HL-60/S4 treated with phorbol 12-myristate 13-acetate at 8.2 ng/mL for 4 days and 3 days (cell line): ENCODE measurements around the gene SLC22A5.

Experiments used
- in situ Hi-C: fragments of 300-500 bp; cut with MboI; formaldehyde crosslinking; loops from 2 replicates; pipeline ENCODE4 v1.15.0; 2022; ENCODE audit warnings: low sequenced_read_pairs

The SLC22A5 gene

DNA sequence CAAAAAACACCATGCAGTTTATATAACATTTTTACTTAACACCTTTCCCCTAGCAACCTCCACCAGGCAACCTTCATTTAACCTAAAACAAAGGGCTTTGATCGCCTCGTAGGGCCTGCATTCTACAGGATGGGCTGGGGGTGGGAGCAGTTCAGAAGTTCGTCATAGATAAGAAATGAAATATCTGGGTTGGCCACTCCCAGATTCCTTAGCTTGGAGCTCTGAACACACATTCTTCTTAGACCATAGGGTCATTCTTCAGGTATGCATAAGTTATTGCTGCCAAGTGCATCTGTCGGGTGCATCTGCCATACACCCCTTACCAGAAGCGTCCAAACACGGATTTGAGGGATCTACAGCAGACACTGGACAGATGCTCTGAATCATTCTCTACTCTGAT is 4.3 kb upstream of the SLC22A5 start:
- in situ Hi-C loops = no loop called here

DNA sequence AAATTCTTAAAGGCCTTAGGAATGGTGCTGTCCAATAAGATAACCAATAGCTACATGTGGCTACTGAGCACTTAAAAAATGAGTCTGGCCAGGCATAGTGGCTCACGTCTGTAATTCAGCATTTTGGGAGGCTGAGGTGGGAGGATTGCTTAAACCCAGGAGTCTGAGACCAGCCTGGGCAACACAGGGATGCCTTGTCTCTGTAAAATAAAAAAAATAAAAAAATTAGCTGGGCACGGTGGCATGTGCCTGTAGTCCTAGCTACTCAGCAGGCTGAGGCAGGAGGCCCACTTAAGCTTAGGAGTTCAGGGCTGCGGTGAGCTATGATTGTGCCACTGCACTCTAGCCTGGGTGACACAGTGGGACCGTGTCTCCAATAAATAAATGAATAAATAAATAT is 1.3 kb upstream of the SLC22A5 start:
- in situ Hi-C loops = no loop called here

DNA sequence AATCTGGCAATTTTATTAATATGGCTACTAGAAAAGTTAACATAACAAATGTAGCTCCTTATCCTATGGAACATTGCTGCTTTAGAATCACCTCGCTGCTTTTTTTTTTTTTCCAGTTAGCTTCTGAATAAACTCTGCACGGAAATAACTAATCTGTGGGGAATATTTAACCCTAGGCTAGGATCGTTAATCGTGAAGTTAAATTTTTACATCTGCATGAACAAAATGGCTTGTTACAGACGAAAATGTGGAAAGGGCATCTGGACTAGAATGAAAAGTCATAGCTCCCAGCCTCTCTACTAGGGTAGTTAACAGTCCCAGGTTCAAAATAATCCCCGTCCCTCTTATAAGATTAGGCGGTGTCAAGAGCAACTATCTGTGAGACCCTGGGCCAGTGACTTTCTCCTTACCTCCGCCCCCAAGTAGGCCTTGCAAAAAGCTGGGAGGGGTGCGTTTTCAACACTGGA is 470 bp upstream of the SLC22A5 start:
- in situ Hi-C loops = no loop called here

DNA sequence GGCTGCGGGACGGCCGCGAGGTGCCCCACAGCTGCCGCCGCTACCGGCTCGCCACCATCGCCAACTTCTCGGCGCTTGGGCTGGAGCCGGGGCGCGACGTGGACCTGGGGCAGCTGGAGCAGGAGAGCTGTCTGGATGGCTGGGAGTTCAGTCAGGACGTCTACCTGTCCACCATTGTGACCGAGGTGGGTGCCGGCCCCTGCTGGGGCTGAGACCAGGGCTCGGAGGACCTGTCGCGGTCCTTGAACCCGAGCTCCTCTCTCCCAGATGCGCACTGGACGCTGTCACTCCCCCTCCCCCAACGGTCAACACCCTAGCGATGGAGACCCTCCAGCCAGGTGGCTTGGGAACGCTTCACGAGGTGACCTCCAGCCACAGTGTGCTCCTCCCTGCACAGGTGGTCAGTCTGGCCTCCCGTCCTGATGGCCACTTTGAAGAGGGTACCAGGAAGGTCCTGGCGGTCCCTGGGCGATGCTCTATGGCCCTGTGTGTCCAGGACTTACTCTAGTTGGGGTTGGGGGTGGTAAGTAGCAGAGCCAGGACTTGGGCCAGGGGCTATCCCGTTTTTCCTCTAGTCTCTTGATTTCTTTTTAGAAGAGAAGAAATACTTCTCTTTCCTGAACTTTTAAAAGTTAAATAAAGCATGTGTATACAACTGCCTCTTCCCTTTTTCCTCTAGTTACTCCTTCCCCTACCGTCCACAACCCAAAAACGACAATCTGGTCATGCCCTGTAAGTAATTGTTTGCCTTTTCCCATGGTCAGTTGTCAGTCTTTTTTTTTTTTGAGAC is 866 bp downstream of the SLC22A5 start:
- in situ Hi-C loops = no loop called here

DNA sequence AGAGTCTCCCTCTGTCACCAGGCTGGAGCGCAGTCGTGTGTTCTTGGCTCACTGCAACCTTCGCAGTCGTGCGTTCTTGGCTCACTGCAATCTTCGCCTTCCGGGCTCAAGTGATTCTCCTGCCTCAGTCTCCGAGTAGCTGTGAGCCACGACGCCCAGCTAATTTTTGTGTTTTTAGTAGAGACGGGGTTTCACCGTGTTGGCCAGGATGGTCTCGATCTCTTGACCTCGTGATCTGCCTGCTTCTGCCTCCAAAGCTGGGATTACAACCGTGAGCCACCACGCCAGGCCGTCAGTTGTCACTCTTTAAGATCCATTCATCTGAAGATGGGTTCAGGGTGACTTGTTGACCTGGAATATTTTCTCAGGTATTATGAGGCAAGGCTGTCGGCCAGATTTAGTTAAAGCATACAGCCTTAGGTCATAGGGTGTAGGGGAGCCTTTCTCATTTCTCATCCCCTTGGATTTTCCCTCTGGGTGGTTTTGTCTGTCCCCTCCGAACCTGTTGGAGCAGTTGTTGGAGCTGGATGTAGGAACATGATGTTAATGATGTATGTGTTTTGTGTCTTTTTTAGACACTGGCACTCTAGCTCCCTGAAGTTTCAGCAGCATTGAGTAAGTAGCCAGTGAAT is 1.6 kb downstream of the SLC22A5 start:
- in situ Hi-C loops = no loop called here

- in situ Hi-C loops = no loop called here
Measured at GRCh38 chr5:132371603-132371994, 2.1 kb downstream of the SLC22A5 start.

GRCh38 chr5:132372127-132372526 is 2.6 kb downstream of the SLC22A5 start:
- in situ Hi-C loops = no loop called here

DNA sequence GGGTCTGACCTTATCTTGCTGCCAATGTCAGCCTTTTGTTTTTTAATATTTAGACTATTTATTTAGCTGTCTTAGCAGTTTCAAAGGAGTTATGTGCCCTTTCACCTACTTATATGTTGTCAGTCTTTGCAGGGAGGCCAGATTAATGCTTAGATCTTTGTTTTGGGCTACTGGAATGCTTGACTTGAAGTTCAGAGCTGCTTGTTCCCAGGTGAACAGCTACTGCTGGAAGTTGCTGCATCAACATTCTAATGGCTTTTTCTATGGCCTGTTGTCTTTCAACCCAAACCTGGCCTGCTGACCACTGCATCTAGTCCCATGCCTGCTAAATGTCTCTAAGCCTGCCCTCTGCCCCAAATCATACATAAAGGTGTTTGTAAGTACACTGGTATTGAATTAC is 3.0 kb downstream of the SLC22A5 start:
- in situ Hi-C loops = no loop called here

- in situ Hi-C loops = loop anchor here (25.0 kb wide), 1 partner anchor 461 kb away; the partner anchor contains the start of gene SHROOM1
Measured at GRCh38 chr5:132375957-132376356, 6.4 kb downstream of the SLC22A5 start.

DNA sequence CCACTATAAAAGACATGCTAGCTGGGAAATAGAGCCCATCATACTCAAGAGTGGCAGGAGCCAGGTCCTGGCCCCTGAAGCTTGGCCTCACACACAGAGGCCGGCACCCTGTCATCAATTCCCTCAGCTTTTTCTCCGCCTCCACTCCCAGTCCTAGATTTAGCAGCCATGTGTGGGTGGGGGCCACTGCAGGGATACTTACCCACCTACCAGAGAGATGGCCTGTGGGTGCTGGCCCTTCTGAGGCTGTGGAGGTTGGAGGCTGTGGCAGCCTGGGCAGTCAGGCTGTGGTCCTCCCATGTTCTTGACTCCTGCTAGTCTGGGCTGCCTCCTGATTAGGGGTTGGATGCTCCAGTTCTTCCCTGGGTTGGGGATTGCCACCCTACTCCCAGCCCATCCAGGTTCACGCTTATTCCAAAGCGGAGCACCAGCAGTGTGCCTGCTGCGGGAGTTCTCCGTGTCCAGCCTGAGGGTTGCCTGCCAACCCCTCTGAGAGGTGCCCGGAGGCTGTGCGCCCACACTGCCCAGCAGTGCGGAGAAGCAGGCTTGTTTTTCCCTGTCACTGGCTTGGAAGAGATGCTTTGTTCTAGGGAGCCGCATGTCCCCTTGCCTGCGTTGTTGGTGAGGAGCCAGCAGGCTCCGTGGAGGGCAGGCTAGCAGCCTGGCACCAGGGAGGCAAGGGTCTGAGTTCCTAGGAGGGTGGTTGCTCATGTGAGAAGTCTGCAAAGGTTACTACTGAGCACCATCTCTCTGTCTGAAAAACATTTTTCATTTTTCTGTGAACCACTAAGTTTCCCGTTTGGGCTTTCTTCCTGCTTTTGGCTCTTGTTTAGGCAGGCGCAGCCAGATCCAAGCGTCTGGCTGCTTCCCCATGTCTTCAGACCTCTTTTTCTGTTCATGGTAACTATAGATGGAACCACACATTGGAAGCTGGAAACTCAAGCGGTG is 7.5 kb downstream of the SLC22A5 start:
- in situ Hi-C loops = loop anchor here (25.0 kb wide), 1 partner anchor 460 kb away; the partner anchor contains the start of gene SHROOM1

DNA sequence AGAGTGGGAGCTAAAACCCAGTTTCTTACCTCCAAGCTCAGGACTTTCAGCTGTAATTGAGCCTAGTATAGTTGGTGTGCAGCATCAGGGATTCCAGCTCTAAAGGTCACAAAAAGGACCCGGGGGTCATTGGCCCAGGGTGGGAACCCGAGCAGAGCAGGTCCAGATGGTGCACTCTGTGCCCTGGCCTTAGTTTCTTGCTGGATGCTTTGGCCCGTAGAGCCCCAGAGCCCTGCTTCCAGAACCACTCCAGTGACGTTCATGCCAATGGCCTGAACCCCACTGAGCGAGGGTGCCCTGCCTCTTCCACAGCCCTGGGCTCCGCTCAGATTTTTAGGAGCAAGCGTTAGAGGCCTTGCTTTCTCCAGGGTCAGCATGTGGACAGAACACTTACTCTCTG is 8.2 kb downstream of the SLC22A5 start:
- in situ Hi-C loops = loop anchor here (25.0 kb wide), 1 partner anchor 460 kb away; the partner anchor contains the start of gene SHROOM1

DNA sequence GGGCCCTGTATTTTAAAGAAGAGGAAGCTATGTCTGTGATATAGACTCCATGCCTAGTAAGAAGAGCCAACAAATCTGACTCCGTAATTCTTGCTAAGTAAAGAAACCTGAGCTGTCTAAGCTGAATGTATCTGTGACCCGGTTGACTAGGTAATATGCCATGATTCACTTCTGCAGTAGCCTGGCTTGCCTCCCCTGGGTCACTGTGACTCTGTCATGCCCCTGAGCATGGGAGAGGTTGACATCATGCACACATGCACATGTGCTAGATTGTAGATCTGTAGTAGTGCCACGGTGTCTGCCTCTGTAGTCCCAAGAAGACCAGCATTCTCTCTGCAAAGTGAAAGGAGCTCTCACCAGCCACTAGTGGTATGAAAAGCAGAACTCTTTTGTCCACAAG is 9.1 kb downstream of the SLC22A5 start:
- in situ Hi-C loops = loop anchor here (25.0 kb wide), 1 partner anchor 459 kb away; the partner anchor contains the start of gene SHROOM1

GRCh38 chr5:132380047-132380446 is 10.5 kb downstream of the SLC22A5 start:
- in situ Hi-C loops = loop anchor here (25.0 kb wide), 1 partner anchor 457 kb away; the partner anchor contains the start of gene SHROOM1

- in situ Hi-C loops = loop anchor here (25.0 kb wide), 1 partner anchor 457 kb away; the partner anchor contains the start of gene SHROOM1
Measured at GRCh38 chr5:132380741-132381140, 11.2 kb downstream of the SLC22A5 start.

DNA sequence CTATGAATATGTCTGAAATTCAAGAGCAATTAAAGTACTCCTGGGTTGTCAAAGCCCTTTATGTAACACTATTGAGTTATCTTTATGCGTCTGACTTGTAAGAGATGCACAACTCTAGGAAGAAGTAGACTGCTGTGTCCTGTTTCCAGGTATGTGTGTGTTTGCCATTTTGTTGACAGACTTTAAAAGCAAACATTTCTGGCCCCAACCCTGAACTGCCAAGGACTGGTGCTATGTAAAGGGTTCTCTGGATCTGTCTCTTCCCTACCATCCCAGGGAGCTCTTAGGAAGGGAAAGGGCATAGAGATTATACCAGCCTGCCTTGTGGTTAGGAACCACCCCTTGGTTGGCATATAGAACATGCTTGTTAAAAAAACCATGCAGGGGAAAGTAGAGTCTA is 12.1 kb downstream of the SLC22A5 start:
- in situ Hi-C loops = loop anchor here (25.0 kb wide), 1 partner anchor 456 kb away; the partner anchor contains the start of gene SHROOM1

- in situ Hi-C loops = loop anchor here (25.0 kb wide), 1 partner anchor 454 kb away; the partner anchor contains the start of gene SHROOM1
Measured at GRCh38 chr5:132383261-132383660, 13.8 kb downstream of the SLC22A5 start.

GRCh38 chr5:132383984-132384383 is 14.5 kb downstream of the SLC22A5 start:
- in situ Hi-C loops = loop anchor here (25.0 kb wide), 1 partner anchor 453 kb away; the partner anchor contains the start of gene SHROOM1

DNA sequence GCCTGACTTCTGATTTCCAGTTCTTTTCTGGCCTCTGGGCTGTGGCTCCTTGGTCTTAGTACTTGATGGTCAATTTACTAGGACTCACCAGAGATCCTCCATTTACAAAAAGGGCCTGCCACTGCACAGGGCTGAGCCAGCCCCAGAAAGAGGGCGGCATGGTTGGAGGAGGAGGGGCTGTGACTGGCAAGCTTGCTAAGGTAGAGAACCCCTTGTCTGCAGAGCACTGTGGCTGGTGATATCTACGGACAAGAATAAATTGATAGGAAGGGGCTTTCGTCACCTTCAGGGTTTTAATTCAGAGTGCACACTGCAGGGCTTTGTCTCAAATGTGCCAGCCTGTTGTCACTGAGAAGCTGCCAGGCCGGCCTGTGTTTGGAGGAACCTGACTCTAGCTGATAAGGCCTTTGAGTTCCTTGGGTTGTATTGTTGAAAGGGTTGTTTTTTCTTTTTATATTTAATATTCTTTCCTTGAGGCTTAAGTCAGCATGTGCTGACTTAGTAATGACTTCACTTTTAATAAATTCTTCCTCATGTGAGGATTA is 15.1 kb downstream of the SLC22A5 start:
- in situ Hi-C loops = loop anchor here (25.0 kb wide), 1 partner anchor 453 kb away; the partner anchor contains the start of gene SHROOM1

- in situ Hi-C loops = loop anchor here (25.0 kb wide), 1 partner anchor 452 kb away; the partner anchor contains the start of gene SHROOM1
Measured at GRCh38 chr5:132385326-132386105, 16.0 kb downstream of the SLC22A5 start.
